ENCODE measurements around the gene ZDHHC14.

Gene ZDHHC14

GRCh38 chr6:157520596-157521361 lies 139.8 kb downstream of the ZDHHC14 start:
- DNase-seq: no peak

- no peak for DNase-seq
Measured at GRCh38 chr6:157521362-157522335, 140.7 kb downstream of the ZDHHC14 start.

- no peak for DNase-seq
Measured at GRCh38 chr6:157522472-157522871, 141.5 kb downstream of the ZDHHC14 start.

GRCh38 chr6:157524735-157525134 lies 143.7 kb downstream of the ZDHHC14 start:
- no peak for DNase-seq

GRCh38 chr6:157525292-157525889 lies 144.4 kb downstream of the ZDHHC14 start:
- DNase-seq: no peak

GRCh38 chr6:157525918-157526425 lies 145.0 kb downstream of the ZDHHC14 start:
- DNase-seq: no peak

GRCh38 chr6:157527471-157527907 lies 146.5 kb downstream of the ZDHHC14 start:
- DNase-seq: no peak

GRCh38 chr6:157528931-157529653 lies 148.1 kb downstream of the ZDHHC14 start:
- no peak for DNase-seq

- no peak for DNase-seq
Measured at GRCh38 chr6:157529654-157530039, 148.7 kb downstream of the ZDHHC14 start.

- DNase-seq: no peak
Measured at GRCh38 chr6:157530126-157530525, 149.1 kb downstream of the ZDHHC14 start.

GRCh38 chr6:157530724-157531168 lies 149.8 kb downstream of the ZDHHC14 start:
- no peak for DNase-seq

GRCh38 chr6:157531169-157531985 lies 150.4 kb downstream of the ZDHHC14 start:
- DNase-seq: no peak

- DNase-seq: no peak
Measured at GRCh38 chr6:157531986-157532365, 151.0 kb downstream of the ZDHHC14 start.

- DNase-seq: no peak
Measured at GRCh38 chr6:157533048-157533871, 152.3 kb downstream of the ZDHHC14 start.

- no peak for DNase-seq
Measured at GRCh38 chr6:157534134-157534871, 153.3 kb downstream of the ZDHHC14 start.

- no peak for DNase-seq
Measured at GRCh38 chr6:157534977-157535339, 154.0 kb downstream of the ZDHHC14 start.

GRCh38 chr6:157535340-157536222 lies 154.6 kb downstream of the ZDHHC14 start:
- no peak for DNase-seq

GRCh38 chr6:157536223-157536545 lies 155.2 kb downstream of the ZDHHC14 start:
- no peak for DNase-seq

GRCh38 chr6:157537556-157537955 lies 156.6 kb downstream of the ZDHHC14 start:
- no peak for DNase-seq

Measured in activated gamma-delta T cell (primary cell).